DOHH2 (cell line): ENCODE results near the gene ATP5PB.

Experiments
- H3F3A ChIP-seq: fragments of 200-600 bp; sonication (generic), shearing (Covaris generic); 2 replicates; pipeline ENCODE4 v1.6.0; 2016; ENCODE audit warnings: antibody characterized with exemption, mild to moderate bottlenecking; ENCODE audit not compliant: control insufficient read depth, insufficient read depth
- H3K27ac ChIP-seq: fragments of 200-600 bp; sonication (generic); 2 replicates; pipeline ENCODE4 v1.5.1; 2014; ENCODE audit warnings: low read depth, mild to moderate bottlenecking, low read length, moderate library complexity
- H3K27me3 ChIP-seq: fragments of 200-600 bp; sonication (generic); 2 replicates; pipeline ENCODE4 v1.6.1; 2014; ENCODE audit warnings: mild to moderate bottlenecking, low read length, mixed read lengths; ENCODE audit not compliant: control insufficient read depth
- H3K36me3 ChIP-seq: fragments of 200-600 bp; sonication (generic); 2 replicates; pipeline ENCODE4 v1.6.1; 2014; ENCODE audit warnings: mild to moderate bottlenecking, low read length, moderate library complexity, mixed read lengths; ENCODE audit not compliant: control insufficient read depth
- H3K4me1 ChIP-seq: fragments of 200-600 bp; sonication (generic); 2 replicates; pipeline ENCODE4 v1.6.1; 2014; ENCODE audit warnings: mild to moderate bottlenecking, low read length, mixed read lengths; ENCODE audit not compliant: control insufficient read depth
- H3K4me2 ChIP-seq: fragments of 200-600 bp; sonication (generic); 2 replicates; pipeline ENCODE4 v1.6.0; 2014; ENCODE audit warnings: mild to moderate bottlenecking, low read length, moderate library complexity
- H3K4me3 ChIP-seq: fragments of 200-600 bp; sonication (generic); 2 replicates; pipeline ENCODE4 v1.5.1; 2014; ENCODE audit warnings: mild to moderate bottlenecking, low read length, mixed read lengths
- H3K79me2 ChIP-seq: fragments of 200-600 bp; sonication (generic); 2 replicates; pipeline ENCODE4 v1.6.1; 2014; ENCODE audit warnings: mild to moderate bottlenecking, low read length, mixed read lengths; ENCODE audit not compliant: control insufficient read depth
- H3K9me2 ChIP-seq: fragments of 200-600 bp; sonication (generic); replicated peaks from 2 replicates; pipeline ENCODE4 v1.6.1; 2014; ENCODE audit warnings: mild to moderate bottlenecking, low read length, mixed read lengths; ENCODE audit not compliant: control insufficient read depth
- H3K9me3 ChIP-seq: fragments of 200-600 bp; sonication (generic); 2 replicates; pipeline ENCODE4 v1.6.1; 2014; ENCODE audit warnings: antibody characterized with exemption, low read length, mixed read lengths; ENCODE audit not compliant: control insufficient read depth, insufficient read depth
- H4K20me1 ChIP-seq: fragments of 200-600 bp; sonication (generic); 2 replicates; pipeline ENCODE4 v1.6.0; 2014; ENCODE audit warnings: low read depth, mild to moderate bottlenecking, antibody characterized with exemption, low read length, moderate library complexity; ENCODE audit not compliant: control insufficient read depth, insufficient read depth
- CTCF ChIP-seq: fragments of 200-600 bp; sonication (generic); IDR thresholded peaks from one replicate; pipeline ENCODE4 v1.5.1; 2014; ENCODE audit warnings: antibody characterized with exemption, mild to moderate bottlenecking, low read depth, low read length; ENCODE audit not compliant: poor library complexity, severe bottlenecking
- EZH2phosphoT487 ChIP-seq: fragments of 200-600 bp; sonication (generic); IDR thresholded peaks from 2 replicates; pipeline ENCODE4 v1.6.1; 2017; ENCODE audit warnings: borderline replicate concordance, mild to moderate bottlenecking, antibody characterized with exemption, low read length, moderate library complexity, mixed read lengths

Gene ATP5PB

GRCh38 chr1:111488669-111489068, 39.4 kb downstream of the ATP5PB start:
- Histone ChIP-seq H3K27me3 (no peaks in the 10 kb centered on the region), H3K9me3 (no peaks in the 10 kb centered on the region), H3K4me2 (no peak overlapping the region), H3K27ac (no peak overlapping the region), H4K20me1 (no peaks in the 10 kb centered on the region), H3K9me2 (no peaks in the 10 kb centered on the region), H3K36me3 (no peaks in the 10 kb centered on the region), H3F3A (no peaks in the 10 kb centered on the region), H3K79me2 (no peaks in the 10 kb centered on the region), H3K4me1 (no peaks in the 10 kb centered on the region), H3K4me3 (no peak overlapping the region)
- TF ChIP-seq EZH2phosphoT487 = no peak
- TF ChIP-seq CTCF = no peak

- no peak overlapping the region for H3K4me3 ChIP-seq
- no peaks in the 10 kb centered on the region for H3K9me2 ChIP-seq
- no peaks in the 10 kb centered on the region for H3K27me3 ChIP-seq
- no peaks in the 10 kb centered on the region for H3F3A ChIP-seq
- H3K36me3 ChIP-seq = no peaks in the 10 kb centered on the region
- H3K27ac ChIP-seq = no peak overlapping the region
- no peak overlapping the region for H3K4me2 ChIP-seq
- H3K9me3 ChIP-seq = no peaks in the 10 kb centered on the region
- H3K79me2 ChIP-seq = no peaks in the 10 kb centered on the region
- H4K20me1 ChIP-seq = no peaks in the 10 kb centered on the region
- no peaks in the 10 kb centered on the region for H3K4me1 ChIP-seq
- TF ChIP-seq CTCF = no peak
- no peak for TF ChIP-seq EZH2phosphoT487
Observed at GRCh38 chr1:111489604-111490003, 40.3 kb downstream of the ATP5PB start.

GRCh38 chr1:111490220-111490619, 41.0 kb downstream of the ATP5PB start:
- H3K4me1 ChIP-seq = no peaks in the 10 kb centered on the region
- H3K27ac ChIP-seq = no peak overlapping the region
- no peaks in the 10 kb centered on the region for H3K9me3 ChIP-seq
- no peak for TF ChIP-seq EZH2phosphoT487
- TF ChIP-seq CTCF = no peak
- H4K20me1 ChIP-seq = no peaks in the 10 kb centered on the region
- H3K27me3 ChIP-seq = no peaks in the 10 kb centered on the region
- H3K79me2 ChIP-seq = no peaks in the 10 kb centered on the region
- no peak overlapping the region for H3K4me3 ChIP-seq
- H3K36me3 ChIP-seq = no peaks in the 10 kb centered on the region
- H3K9me2 ChIP-seq = no peaks in the 10 kb centered on the region
- H3F3A ChIP-seq = no peaks in the 10 kb centered on the region
- H3K4me2 ChIP-seq = no peak overlapping the region

GRCh38 chr1:111491070-111491469, 41.8 kb downstream of the ATP5PB start:
- no peak overlapping the region for H3K27ac ChIP-seq
- H3F3A ChIP-seq = no peaks in the 10 kb centered on the region
- H4K20me1 ChIP-seq = no peaks in the 10 kb centered on the region
- H3K9me3 ChIP-seq = no peaks in the 10 kb centered on the region
- no peak for TF ChIP-seq EZH2phosphoT487
- TF ChIP-seq CTCF = no peak
- no peaks in the 10 kb centered on the region for H3K9me2 ChIP-seq
- H3K36me3 ChIP-seq = no peaks in the 10 kb centered on the region
- H3K4me2 ChIP-seq = no peak overlapping the region
- no peaks in the 10 kb centered on the region for H3K27me3 ChIP-seq
- no peak overlapping the region for H3K4me3 ChIP-seq
- H3K79me2 ChIP-seq = no peaks in the 10 kb centered on the region
- no peaks in the 10 kb centered on the region for H3K4me1 ChIP-seq
